ENCODE data around the gene NHSL1. TPM values are rescaled to one million over a fixed set of nuclear protein-coding genes. Genes with fewer than 3 reads are reported as not detected.

Gene NHSL1
- total and polyA plus RNA-seq, 7 donors = 6.5 to 17.5 (median 8.6) TPM

GRCh38 chr6:138377844-138378243 lies 121.5 kb downstream of the NHSL1 start, which contains the start of gene SMIM28:
SMIM28 (plus strand) TSS chr6:138377905; CDS start chr6:138378073, 168 bp downstream.
- Histone ChIP-seq H3K36me3 (no peaks in the 10 kb centered on the region), H3K4me1 (no peaks in the 10 kb centered on the region), H3K27me3 (no peaks in the 10 kb centered on the region), H3K4me3 (no peak within 1 kb of the TSS), H3K9me3 (no peaks in the 10 kb centered on the region), H3K27ac (no peak within 1 kb of the TSS)
- TF ChIP-seq POLR2A (IDR thresholded peaks at IDR 0.05) = no peak
- TF ChIP-seq POLR2AphosphoS5 (IDR thresholded peaks at IDR 0.05) = no peak
- TF ChIP-seq CTCF (IDR thresholded peaks at IDR 0.05) = no peak
- TF ChIP-seq EP300 (IDR thresholded peaks at IDR 0.05) = no peak
- intact Hi-C loops (cut with DNase I) = no loop called here
- DNase-seq = no peak
- WGBS, 2 donors = 88 to 90% methylated on average over 6 of the region's 6 CpGs

GRCh38 chr6:138377042-138377441 lies 122.3 kb downstream of the NHSL1 start:
- Histone ChIP-seq H3K4me1 (no peaks in the 10 kb centered on the region), H3K9me3 (no peaks in the 10 kb centered on the region), H3K36me3 (no peaks in the 10 kb centered on the region), H3K27ac (no peak overlapping the region), H3K27me3 (no peaks in the 10 kb centered on the region), H3K4me3 (no peak overlapping the region)
- TF ChIP-seq CTCF (IDR thresholded peaks at IDR 0.05) = no peak
- no peak for TF ChIP-seq POLR2A (IDR thresholded peaks at IDR 0.05)
- TF ChIP-seq POLR2AphosphoS5 (IDR thresholded peaks at IDR 0.05) = no peak
- TF ChIP-seq EP300 (IDR thresholded peaks at IDR 0.05) = no peak
- intact Hi-C loops (cut with DNase I) = no loop called here
- no peak for DNase-seq

- Histone ChIP-seq H3K27me3 (no peaks in the 10 kb centered on the region), H3K4me3 (no peak overlapping the region), H3K9me3 (no peaks in the 10 kb centered on the region), H3K4me1 (no peaks in the 10 kb centered on the region), H3K36me3 (no peaks in the 10 kb centered on the region), H3K27ac (no peak overlapping the region)
- intact Hi-C loops (cut with DNase I) = no loop called here
- TF ChIP-seq POLR2A (IDR thresholded peaks at IDR 0.05) = no peak
- no peak for TF ChIP-seq POLR2AphosphoS5 (IDR thresholded peaks at IDR 0.05)
- no peak for TF ChIP-seq CTCF (IDR thresholded peaks at IDR 0.05)
- TF ChIP-seq EP300 (IDR thresholded peaks at IDR 0.05) = no peak
- DNase-seq = no peak
- WGBS, 2 donors = 91 to 94% methylated on average over 2 of the region's 2 CpGs
These were observed 124.5 kb downstream of the NHSL1 start for GRCh38 chr6:138374815-138375214.

- no peak for DNase-seq
- TF ChIP-seq POLR2AphosphoS5 (IDR thresholded peaks at IDR 0.05) = no peak
- no peak for TF ChIP-seq POLR2A (IDR thresholded peaks at IDR 0.05)
- no peak for TF ChIP-seq EP300 (IDR thresholded peaks at IDR 0.05)
- TF ChIP-seq CTCF (IDR thresholded peaks at IDR 0.05) = no peak
- no peaks in the 10 kb centered on the region for H3K4me1 ChIP-seq
- no peaks in the 10 kb centered on the region for H3K27me3 ChIP-seq
- intact Hi-C loops (cut with DNase I) = no loop called here
- no peak overlapping the region for H3K4me3 ChIP-seq
- no peaks in the 10 kb centered on the region for H3K36me3 ChIP-seq
- H3K27ac ChIP-seq = no peak overlapping the region
- H3K9me3 ChIP-seq = no peaks in the 10 kb centered on the region
These were observed 125.1 kb downstream of the NHSL1 start for GRCh38 chr6:138374230-138374629.

GRCh38 chr6:138372711-138373463 lies 126.4 kb downstream of the NHSL1 start:
- intact Hi-C loops (cut with DNase I) = no loop called here
- Histone ChIP-seq H3K36me3 (no peaks in the 10 kb centered on the region), H3K9me3 (no peaks in the 10 kb centered on the region), H3K27me3 (no peaks in the 10 kb centered on the region), H3K27ac (no peak overlapping the region), H3K4me1 (no peaks in the 10 kb centered on the region), H3K4me3 (no peak overlapping the region)
- no peak for TF ChIP-seq CTCF (IDR thresholded peaks at IDR 0.05)
- TF ChIP-seq POLR2AphosphoS5 (IDR thresholded peaks at IDR 0.05) = no peak
- no peak for TF ChIP-seq EP300 (IDR thresholded peaks at IDR 0.05)
- no peak for TF ChIP-seq POLR2A (IDR thresholded peaks at IDR 0.05)
- no peak for DNase-seq

Measured in sigmoid colon (tissue), 7 donors.